AG04450 (cell line): ENCODE measurements around the gene KIF26B. TPM values are rescaled to one million over a fixed set of nuclear protein-coding genes. Genes with fewer than 3 reads are reported as not detected.

ENCODE experiments used
- CTCF ChIA-PET: fragments of 300-600, 350-600 bp; formaldehyde crosslinking; extraction: SDS; loops from one replicate; lab custom pipeline; 2022; ENCODE audit warnings: antibody characterized with exemption, inconsistent platforms; lab: Charles Lee
- POLR2A ChIA-PET: fragments of 350-600 bp; formaldehyde crosslinking; extraction: SDS; loops from one replicate; lab custom pipeline; 2021; ENCODE audit warnings: antibody characterized with exemption, inconsistent platforms; lab: Yijun Ruan, JAX
- DNase-seq: peaks from one replicate; pipeline ENCODE4 v3.0.0-alpha.2; 2011; ENCODE audit warnings: low read depth, low spot score
- H3K27ac ChIP-seq: one replicate; pipeline ENCODE4 v1.5.1; 2012; ENCODE audit warnings: low read depth, low read length, control low read depth
- H3K27me3 ChIP-seq: one replicate; pipeline ENCODE4 v1.6.0; 2012; ENCODE audit warnings: low read length; ENCODE audit not compliant: control insufficient read depth, insufficient read depth
- H3K4me3 ChIP-seq: 2 replicates; pipeline ENCODE4 v1.5.1; 2011; ENCODE audit warnings: mild to moderate bottlenecking, low read depth, low read length, control low read depth
- H3K9me3 ChIP-seq: 2 replicates; pipeline ENCODE4 v1.5.1; 2012; ENCODE audit warnings: low read length; ENCODE audit not compliant: control insufficient read depth, insufficient read depth
- CTCF ChIP-seq: IDR thresholded peaks from 2 replicates; pipeline ENCODE4 v1.5.1; 2011; ENCODE audit warnings: low read depth, low read length, control low read depth, inconsistent platforms
- polyA plus RNA-seq: library from polyadenylated mRNA; depleted of rRNA; stranded (reverse); fragments of >200 nt; gene quantifications from 2 replicates; pipeline ENCODE4 v1.2.3, GENCODE V29; 2011

Gene KIF26B
- polyA plus RNA-seq, 1 experiment = 2.4 TPM

GRCh38 chr1:245266105-245266504, 111.3 kb downstream of the KIF26B start:
- Histone ChIP-seq H3K4me3 (no peak overlapping the region), H3K9me3 (no peaks in the 10 kb centered on the region), H3K27me3 (no peaks in the 10 kb centered on the region), H3K27ac (no peak overlapping the region)
- POLR2A ChIA-PET = no interaction called here
- no peak for TF ChIP-seq CTCF
- CTCF ChIA-PET = no interaction called here
- no peak for DNase-seq

- Histone ChIP-seq H3K27ac (no peak overlapping the region), H3K9me3 (no peaks in the 10 kb centered on the region), H3K27me3 (no peaks in the 10 kb centered on the region), H3K4me3 (no peak overlapping the region)
- TF ChIP-seq CTCF = no peak
- DNase-seq = no peak
- ChIA-PET POLR2A (no interaction called here), CTCF (no interaction called here)
Observed at GRCh38 chr1:245270063-245270462, 115.3 kb downstream of the KIF26B start.

- ChIA-PET POLR2A (no interaction called here), CTCF (no interaction called here)
- no peaks in the 10 kb centered on the region for H3K9me3 ChIP-seq
- no peak overlapping the region for H3K27ac ChIP-seq
- DNase-seq = no peak
- no peaks in the 10 kb centered on the region for H3K27me3 ChIP-seq
- no peak overlapping the region for H3K4me3 ChIP-seq
- no peak for TF ChIP-seq CTCF
Observed at GRCh38 chr1:245270972-245271371, 116.2 kb downstream of the KIF26B start.

GRCh38 chr1:245272676-245273075, 117.9 kb downstream of the KIF26B start:
- DNase-seq = no peak
- ChIA-PET POLR2A (no interaction called here), CTCF (no interaction called here)
- H3K9me3 ChIP-seq = no peaks in the 10 kb centered on the region
- H3K27me3 ChIP-seq = no peaks in the 10 kb centered on the region
- no peak overlapping the region for H3K4me3 ChIP-seq
- no peak for TF ChIP-seq CTCF
- H3K27ac ChIP-seq = no peak overlapping the region

- DNase-seq = no peak
- no peak for TF ChIP-seq CTCF
- no peaks in the 10 kb centered on the region for H3K9me3 ChIP-seq
- CTCF ChIA-PET = interaction anchor here (1.2 kb wide), 1 partner anchor 9 kb away, joined by 3 read pairs; no protein-coding TSS in a partner anchor
- POLR2A ChIA-PET = no interaction called here
- H3K27me3 ChIP-seq = no peaks in the 10 kb centered on the region
- H3K4me3 ChIP-seq = no peak overlapping the region
- no peak overlapping the region for H3K27ac ChIP-seq
Observed at GRCh38 chr1:245276445-245276844, 121.7 kb downstream of the KIF26B start.
